H1 (cell line): Measurements from ENCODE around the gene NDUFB10.

ENCODE experiments used
- CHD1 ChIP-seq: IDR thresholded peaks from 2 replicates; pipeline ENCODE4 v1.6.1; 2012; ENCODE audit warnings: low read depth, low read length, improper control_type of control experiment
- CTCF ChIP-seq, 3 experiments: IDR thresholded peaks; 1 replicate in 2 of 3; 2 replicates in 1 of 3; pipeline versions ENCODE4 v1.5.1 to v1.6.1; 2011; ENCODE audit warnings: low read length in 3 of 3, mild to moderate bottlenecking in 3 of 3, inconsistent platforms in 2 of 3, low read depth in 1 of 3, moderate library complexity in 1 of 3; ENCODE audit not compliant: insufficient read depth in 1 of 3; ENCODE audit errors: control extremely low read depth in 1 of 3
- EGR1 ChIP-seq: IDR thresholded peaks from 2 replicates; pipeline ENCODE4 v1.6.1; 2011; ENCODE audit warnings: low read depth, low read length, borderline replicate concordance
- JUN ChIP-seq: IDR thresholded peaks from 2 replicates; pipeline ENCODE4 v1.6.1; 2011; ENCODE audit warnings: low read depth, mild to moderate bottlenecking, improper control_type of control experiment, low read length
- POLR2A ChIP-seq, 2 experiments: IDR thresholded peaks; 1 replicate in 1 of 2; 2 replicates in 1 of 2; pipeline ENCODE4 v1.6.1; 2011; ENCODE audit warnings: low read depth in 2 of 2, low read length in 2 of 2, mild to moderate bottlenecking in 2 of 2; ENCODE audit errors: control extremely low read depth in 1 of 2
- RFX5 ChIP-seq: IDR thresholded peaks from 2 replicates; pipeline ENCODE4 v1.6.1; 2011; ENCODE audit warnings: low read depth, low read length, improper control_type of control experiment, borderline replicate concordance
- TAF7 ChIP-seq: optimal IDR thresholded peaks from 2 replicates; pipeline ENCODE3; 2011; ENCODE audit warnings: low read depth, mild to moderate bottlenecking, inconsistent platforms, low read length, moderate library complexity, borderline replicate concordance
- TBP ChIP-seq: IDR thresholded peaks from 2 replicates; pipeline ENCODE4 v1.6.1; 2011; ENCODE audit warnings: low read depth, low read length, improper control_type of control experiment
- TEAD4 ChIP-seq: IDR thresholded peaks from 2 replicates; pipeline ENCODE4 v1.6.1; 2012; ENCODE audit warnings: low read depth, low read length, inconsistent platforms, mixed read lengths
- YY1 ChIP-seq: IDR thresholded peaks from 2 replicates; pipeline ENCODE4 v1.6.1; 2011; ENCODE audit warnings: low read depth, mild to moderate bottlenecking, low read length
- ZNF274 ChIP-seq: IDR thresholded peaks from 2 replicates; pipeline ENCODE4 v1.7.0; 2012; ENCODE audit warnings: low read length, borderline replicate concordance; ENCODE audit errors: extremely low read depth
- TF ChIP-seq, protein P1 (sequence below): fragments of 300-600 bp; sonication (generic); IDR thresholded peaks from 2 replicates; pipeline ENCODE4 v1.7.1; 2012; ENCODE audit warnings: low read length, moderate library complexity, mild to moderate bottlenecking, inconsistent platforms; ENCODE audit not compliant: insufficient replicate concordance

DNA sequence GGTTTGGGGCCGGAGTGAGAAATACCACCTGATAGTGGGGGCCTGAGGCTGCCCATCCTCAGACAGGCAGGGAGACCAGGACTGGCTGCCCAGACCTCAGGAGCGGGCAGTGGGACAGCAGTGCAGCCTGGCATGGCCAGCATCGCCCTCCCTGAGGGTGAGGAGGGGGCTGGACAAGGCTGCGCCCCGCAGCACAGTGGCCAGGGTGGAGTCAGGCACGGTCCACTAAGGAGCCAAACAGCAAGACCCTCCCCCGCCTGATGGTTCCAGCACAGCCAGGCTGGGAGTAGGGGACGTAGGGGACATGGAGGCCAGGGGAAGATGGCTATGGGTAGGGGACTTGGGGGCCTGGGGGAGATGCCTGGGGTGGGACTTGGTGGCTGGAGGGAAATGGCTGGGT, 47.0 kb downstream of the NDUFB10 start:
- no peak for TF ChIP-seq EGR1
- TF ChIP-seq CTCF (IDR thresholded peaks at IDR 0.05; ENCODE audit: control extremely low read depth in 1 of 3, insufficient read depth in 1 of 3, low read depth in 1 of 3, low read length in 3 of 3) = no peak
- no peak for TF ChIP-seq TAF7
- TF ChIP-seq, protein P1, sequence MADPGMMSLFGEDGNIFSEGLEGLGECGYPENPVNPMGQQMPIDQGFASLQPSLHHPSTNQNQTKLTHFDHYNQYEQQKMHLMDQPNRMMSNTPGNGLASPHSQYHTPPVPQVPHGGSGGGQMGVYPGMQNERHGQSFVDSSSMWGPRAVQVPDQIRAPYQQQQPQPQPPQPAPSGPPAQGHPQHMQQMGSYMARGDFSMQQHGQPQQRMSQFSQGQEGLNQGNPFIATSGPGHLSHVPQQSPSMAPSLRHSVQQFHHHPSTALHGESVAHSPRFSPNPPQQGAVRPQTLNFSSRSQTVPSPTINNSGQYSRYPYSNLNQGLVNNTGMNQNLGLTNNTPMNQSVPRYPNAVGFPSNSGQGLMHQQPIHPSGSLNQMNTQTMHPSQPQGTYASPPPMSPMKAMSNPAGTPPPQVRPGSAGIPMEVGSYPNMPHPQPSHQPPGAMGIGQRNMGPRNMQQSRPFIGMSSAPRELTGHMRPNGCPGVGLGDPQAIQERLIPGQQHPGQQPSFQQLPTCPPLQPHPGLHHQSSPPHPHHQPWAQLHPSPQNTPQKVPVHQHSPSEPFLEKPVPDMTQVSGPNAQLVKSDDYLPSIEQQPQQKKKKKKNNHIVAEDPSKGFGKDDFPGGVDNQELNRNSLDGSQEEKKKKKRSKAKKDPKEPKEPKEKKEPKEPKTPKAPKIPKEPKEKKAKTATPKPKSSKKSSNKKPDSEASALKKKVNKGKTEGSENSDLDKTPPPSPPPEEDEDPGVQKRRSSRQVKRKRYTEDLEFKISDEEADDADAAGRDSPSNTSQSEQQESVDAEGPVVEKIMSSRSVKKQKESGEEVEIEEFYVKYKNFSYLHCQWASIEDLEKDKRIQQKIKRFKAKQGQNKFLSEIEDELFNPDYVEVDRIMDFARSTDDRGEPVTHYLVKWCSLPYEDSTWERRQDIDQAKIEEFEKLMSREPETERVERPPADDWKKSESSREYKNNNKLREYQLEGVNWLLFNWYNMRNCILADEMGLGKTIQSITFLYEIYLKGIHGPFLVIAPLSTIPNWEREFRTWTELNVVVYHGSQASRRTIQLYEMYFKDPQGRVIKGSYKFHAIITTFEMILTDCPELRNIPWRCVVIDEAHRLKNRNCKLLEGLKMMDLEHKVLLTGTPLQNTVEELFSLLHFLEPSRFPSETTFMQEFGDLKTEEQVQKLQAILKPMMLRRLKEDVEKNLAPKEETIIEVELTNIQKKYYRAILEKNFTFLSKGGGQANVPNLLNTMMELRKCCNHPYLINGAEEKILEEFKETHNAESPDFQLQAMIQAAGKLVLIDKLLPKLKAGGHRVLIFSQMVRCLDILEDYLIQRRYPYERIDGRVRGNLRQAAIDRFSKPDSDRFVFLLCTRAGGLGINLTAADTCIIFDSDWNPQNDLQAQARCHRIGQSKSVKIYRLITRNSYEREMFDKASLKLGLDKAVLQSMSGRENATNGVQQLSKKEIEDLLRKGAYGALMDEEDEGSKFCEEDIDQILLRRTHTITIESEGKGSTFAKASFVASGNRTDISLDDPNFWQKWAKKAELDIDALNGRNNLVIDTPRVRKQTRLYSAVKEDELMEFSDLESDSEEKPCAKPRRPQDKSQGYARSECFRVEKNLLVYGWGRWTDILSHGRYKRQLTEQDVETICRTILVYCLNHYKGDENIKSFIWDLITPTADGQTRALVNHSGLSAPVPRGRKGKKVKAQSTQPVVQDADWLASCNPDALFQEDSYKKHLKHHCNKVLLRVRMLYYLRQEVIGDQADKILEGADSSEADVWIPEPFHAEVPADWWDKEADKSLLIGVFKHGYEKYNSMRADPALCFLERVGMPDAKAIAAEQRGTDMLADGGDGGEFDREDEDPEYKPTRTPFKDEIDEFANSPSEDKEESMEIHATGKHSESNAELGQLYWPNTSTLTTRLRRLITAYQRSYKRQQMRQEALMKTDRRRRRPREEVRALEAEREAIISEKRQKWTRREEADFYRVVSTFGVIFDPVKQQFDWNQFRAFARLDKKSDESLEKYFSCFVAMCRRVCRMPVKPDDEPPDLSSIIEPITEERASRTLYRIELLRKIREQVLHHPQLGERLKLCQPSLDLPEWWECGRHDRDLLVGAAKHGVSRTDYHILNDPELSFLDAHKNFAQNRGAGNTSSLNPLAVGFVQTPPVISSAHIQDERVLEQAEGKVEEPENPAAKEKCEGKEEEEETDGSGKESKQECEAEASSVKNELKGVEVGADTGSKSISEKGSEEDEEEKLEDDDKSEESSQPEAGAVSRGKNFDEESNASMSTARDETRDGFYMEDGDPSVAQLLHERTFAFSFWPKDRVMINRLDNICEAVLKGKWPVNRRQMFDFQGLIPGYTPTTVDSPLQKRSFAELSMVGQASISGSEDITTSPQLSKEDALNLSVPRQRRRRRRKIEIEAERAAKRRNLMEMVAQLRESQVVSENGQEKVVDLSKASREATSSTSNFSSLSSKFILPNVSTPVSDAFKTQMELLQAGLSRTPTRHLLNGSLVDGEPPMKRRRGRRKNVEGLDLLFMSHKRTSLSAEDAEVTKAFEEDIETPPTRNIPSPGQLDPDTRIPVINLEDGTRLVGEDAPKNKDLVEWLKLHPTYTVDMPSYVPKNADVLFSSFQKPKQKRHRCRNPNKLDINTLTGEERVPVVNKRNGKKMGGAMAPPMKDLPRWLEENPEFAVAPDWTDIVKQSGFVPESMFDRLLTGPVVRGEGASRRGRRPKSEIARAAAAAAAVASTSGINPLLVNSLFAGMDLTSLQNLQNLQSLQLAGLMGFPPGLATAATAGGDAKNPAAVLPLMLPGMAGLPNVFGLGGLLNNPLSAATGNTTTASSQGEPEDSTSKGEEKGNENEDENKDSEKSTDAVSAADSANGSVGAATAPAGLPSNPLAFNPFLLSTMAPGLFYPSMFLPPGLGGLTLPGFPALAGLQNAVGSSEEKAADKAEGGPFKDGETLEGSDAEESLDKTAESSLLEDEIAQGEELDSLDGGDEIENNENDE = no peak
- no peak for TF ChIP-seq JUN
- no peak for TF ChIP-seq TEAD4
- no peak for TF ChIP-seq TBP
- no peak for TF ChIP-seq YY1
- no peak for TF ChIP-seq ZNF274
- TF ChIP-seq CHD1 = no peak
- TF ChIP-seq RFX5 = no peak
- TF ChIP-seq POLR2A (IDR thresholded peaks at IDR 0.05; ENCODE audit: control extremely low read depth in 1 of 2, low read depth in 2 of 2, low read length in 2 of 2) = no peak
